DOHH2 (cell line): ENCODE results near the gene DDX39A.

Source experiments
- EZH2phosphoT487 ChIP-seq: fragments of 200-600 bp; sonication (generic); IDR thresholded peaks from 2 replicates; pipeline ENCODE4 v1.6.1; 2017; ENCODE audit warnings: borderline replicate concordance, mild to moderate bottlenecking, antibody characterized with exemption, low read length, moderate library complexity, mixed read lengths
- TF ChIP-seq, protein P1 (sequence below): fragments of 200-600 bp; sonication (generic); IDR thresholded peaks from one replicate; pipeline ENCODE4 v1.5.1; 2014; ENCODE audit warnings: antibody characterized with exemption, mild to moderate bottlenecking, low read depth, low read length; ENCODE audit not compliant: poor library complexity, severe bottlenecking

- TF ChIP-seq, protein P1, sequence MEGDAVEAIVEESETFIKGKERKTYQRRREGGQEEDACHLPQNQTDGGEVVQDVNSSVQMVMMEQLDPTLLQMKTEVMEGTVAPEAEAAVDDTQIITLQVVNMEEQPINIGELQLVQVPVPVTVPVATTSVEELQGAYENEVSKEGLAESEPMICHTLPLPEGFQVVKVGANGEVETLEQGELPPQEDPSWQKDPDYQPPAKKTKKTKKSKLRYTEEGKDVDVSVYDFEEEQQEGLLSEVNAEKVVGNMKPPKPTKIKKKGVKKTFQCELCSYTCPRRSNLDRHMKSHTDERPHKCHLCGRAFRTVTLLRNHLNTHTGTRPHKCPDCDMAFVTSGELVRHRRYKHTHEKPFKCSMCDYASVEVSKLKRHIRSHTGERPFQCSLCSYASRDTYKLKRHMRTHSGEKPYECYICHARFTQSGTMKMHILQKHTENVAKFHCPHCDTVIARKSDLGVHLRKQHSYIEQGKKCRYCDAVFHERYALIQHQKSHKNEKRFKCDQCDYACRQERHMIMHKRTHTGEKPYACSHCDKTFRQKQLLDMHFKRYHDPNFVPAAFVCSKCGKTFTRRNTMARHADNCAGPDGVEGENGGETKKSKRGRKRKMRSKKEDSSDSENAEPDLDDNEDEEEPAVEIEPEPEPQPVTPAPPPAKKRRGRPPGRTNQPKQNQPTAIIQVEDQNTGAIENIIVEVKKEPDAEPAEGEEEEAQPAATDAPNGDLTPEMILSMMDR: no peak
- no peak for TF ChIP-seq EZH2phosphoT487
These were observed 23.9 kb downstream of the DDX39A start for GRCh38 chr19:14395262-14395661.
